ENCODE results near the gene FUZ. TPM values are rescaled to one million over a fixed set of nuclear protein-coding genes. Genes with fewer than 3 reads are reported as not detected.

Gene FUZ
- total RNA-seq, 2 donors from 2014 or later = 8.9 to 24.1 TPM

GRCh38 chr19:49847731-49848696, 34.9 kb upstream of the FUZ start:
- Histone ChIP-seq H3K27me3 (no peaks in the 10 kb centered on the region), H3K36me3 (replicated peaks in 1 of 2; ENCODE audit: insufficient read depth in 1 of 2, low read depth in 2 of 2) (no peaks in the 10 kb centered on the region), H3K9me3 (no peaks in the 10 kb centered on the region), H3K4me3 (no peak overlapping the region), H3K4me1 (peaks cover 20% of the 10 kb centered on the region), H3K27ac (no peak overlapping the region)
- ATAC-seq = no peak
- intact Hi-C loops (cut with DNase I) = no loop called here
- TF ChIP-seq CTCF (IDR thresholded peaks at IDR 0.05) (no peak), POLR2A (IDR thresholded peaks at IDR 0.05) (no peak)
- 87 to 88% methylated on average over 9 to 10 of the region's 10 CpGs for whole genome bisulfite sequencing, 2 donors
- DNase-seq = peak in 1 of 4 donors; percentile 8

- TF ChIP-seq POLR2A (IDR thresholded peaks at IDR 0.05) = no peak
- TF ChIP-seq CTCF (IDR thresholded peaks at IDR 0.05) = no peak
- WGBS, 2 donors = 81 to 84% methylated on average over 5 of the region's 5 CpGs
- Histone ChIP-seq H3K36me3 (replicated peaks in 1 of 2; ENCODE audit: insufficient read depth in 1 of 2, low read depth in 2 of 2) (no peaks in the 10 kb centered on the region), H3K4me1 (peaks cover 8% of the 10 kb centered on the region), H3K4me3 (no peak overlapping the region), H3K27ac (no peak overlapping the region), H3K27me3 (no peaks in the 10 kb centered on the region), H3K9me3 (no peaks in the 10 kb centered on the region)
- DNase-seq = no peak
- ATAC-seq = no peak
- intact Hi-C loops (cut with DNase I) = no loop called here
These were observed 33.3 kb upstream of the FUZ start for GRCh38 chr19:49846408-49846807.

GRCh38 chr19:49845414-49845813, 32.3 kb upstream of the FUZ start:
- no peaks in the 10 kb centered on the region for H3K27me3 ChIP-seq
- DNase-seq = no peak
- ATAC-seq = no peak
- intact Hi-C loops (cut with DNase I) = no loop called here
- no peaks in the 10 kb centered on the region for H3K36me3 ChIP-seq (replicated peaks in 1 of 2; ENCODE audit: insufficient read depth in 1 of 2, low read depth in 2 of 2)
- 40 to 43% methylated on average over 3 of the region's 3 CpGs for WGBS, 2 donors
- no peak overlapping the region for H3K27ac ChIP-seq
- H3K4me3 ChIP-seq = no peak overlapping the region
- no peaks in the 10 kb centered on the region for H3K9me3 ChIP-seq
- no peak for TF ChIP-seq CTCF (IDR thresholded peaks at IDR 0.05)
- TF ChIP-seq POLR2A (IDR thresholded peaks at IDR 0.05) = no peak
- H3K4me1 ChIP-seq = peaks cover 8% of the 10 kb centered on the region

- no peak for ATAC-seq
- Histone ChIP-seq H3K4me3 (no peak overlapping the region), H3K36me3 (replicated peaks in 1 of 2; ENCODE audit: insufficient read depth in 1 of 2, low read depth in 2 of 2) (peaks cover 0 to under 1% of the 10 kb centered on the region in 2 donors), H3K27me3 (no peaks in the 10 kb centered on the region), H3K4me1 (no peaks in the 10 kb centered on the region), H3K9me3 (no peaks in the 10 kb centered on the region), H3K27ac (no peak overlapping the region)
- TF ChIP-seq POLR2A (IDR thresholded peaks at IDR 0.05) (no peak), CTCF (IDR thresholded peaks at IDR 0.05) (no peak)
- 76 to 94% methylated on average over 17 to 18 of the region's 18 CpGs for WGBS, 2 donors
- intact Hi-C loops (cut with DNase I) = no loop called here
- DNase-seq = no peak
These were observed 31.3 kb upstream of the FUZ start for GRCh38 chr19:49844138-49845095.
